Activated CD4-positive, alpha-beta T cell treated with anti-CD3 and anti-CD28 coated beads, Interleukin-2, amount 10 ng/mL, durations not matched to agents 7 days and 5 days (primary cell): Measurements from ENCODE around the gene WDR75. TPM values are rescaled to one million over a fixed set of nuclear protein-coding genes. Genes with fewer than 3 reads are reported as not detected.

Experiments
- CTCF ChIA-PET: fragments of 350-600 bp; sonication (Branson Sonifier 250); formaldehyde crosslinking; loops from one replicate; lab custom pipeline; 2021; ENCODE audit warnings: antibody characterized with exemption; lab: Charles Lee
- POLR2A ChIA-PET: fragments of 350-600 bp; sonication (Branson Sonifier 250); formaldehyde crosslinking; loops from one replicate; lab custom pipeline; 2021; ENCODE audit warnings: antibody characterized with exemption; lab: Charles Lee
- DNase-seq: peaks from one replicate; pipeline ENCODE4 v3.0.0-alpha.2; 2020
- H3K27ac Mint-ChIP-seq: one replicate; pipeline ENCODE4 v1.8.0; 2021; ENCODE audit warnings: mild to moderate bottlenecking, moderate library complexity, mixed read lengths
- H3K27me3 Mint-ChIP-seq: one replicate; pipeline ENCODE4 v1.8.0; 2021; ENCODE audit warnings: mixed read lengths
- H3K36me3 Mint-ChIP-seq: one replicate; pipeline ENCODE4 v1.8.0; 2021; ENCODE audit warnings: low read depth, mixed read lengths
- H3K4me1 Mint-ChIP-seq: one replicate; pipeline ENCODE4 v1.8.0; 2021; ENCODE audit warnings: mixed read lengths
- H3K4me3 Mint-ChIP-seq: one replicate; pipeline ENCODE4 v1.8.0; 2021; ENCODE audit warnings: mild to moderate bottlenecking, moderate library complexity, mixed read lengths
- H3K9me3 Mint-ChIP-seq: one replicate; pipeline ENCODE4 v1.8.0; 2021; ENCODE audit warnings: mixed read lengths
- total RNA-seq, 2 experiments: library from RNA; stranded (reverse); gene quantifications; one replicate each; pipeline ENCODE4 v1.2.3, GENCODE V29; 2021

WDR75 gene
- 10 to 100 TPM; 47.8 to 49.7 TPM for total RNA-seq

GRCh38 chr2:189440947-189441708 is at the start of gene WDR75:
WDR75 (plus strand) TSS chr2:189441474; CDS start chr2:189441493, 19 bp downstream.
- CTCF ChIA-PET, result interaction anchor here (1.5 to 1.7 kb wide), 2 partner anchors 10 to 322 kb away, joined by 5 to 6 read pairs; partner anchors contain the start of gene OSGEPL1
- Mint-ChIP-seq H3K4me3 (peak within 1 kb of the TSS; percentile 99), H3K27me3 (no peaks in the 10 kb centered on the region)

GRCh38 chr2:189393440-189394111 is 47.7 kb upstream of the WDR75 start:
- POLR2A ChIA-PET, result no interaction called here
- no peak for DNase-seq
- Mint-ChIP-seq H3K9me3 (no peaks in the 10 kb centered on the region), H3K27me3 (no peaks in the 10 kb centered on the region), H3K4me1 (no peaks in the 10 kb centered on the region), H3K36me3 (no peaks in the 10 kb centered on the region), H3K27ac (no peak overlapping the region), H3K4me3 (no peak overlapping the region)
- CTCF ChIA-PET, result no interaction called here

More at GRCh38 chr2:189440947-189441708, at the start of gene WDR75:
- Mint-ChIP-seq H3K27ac (peak within 1 kb of the TSS; percentile 100), H3K9me3 (no peaks in the 10 kb centered on the region), H3K36me3 (peaks cover 5% of the 10 kb centered on the region), H3K4me1 (peaks cover 15% of the 10 kb centered on the region)
- peak; percentile 94 for DNase-seq
- POLR2A ChIA-PET, result no interaction called here

- CTCF ChIA-PET, result no interaction called here
- no peaks in the 10 kb centered on the region for H3K36me3 Mint-ChIP-seq
- H3K4me3 Mint-ChIP-seq, result no peak overlapping the region
- no peaks in the 10 kb centered on the region for H3K9me3 Mint-ChIP-seq
- DNase-seq, result no peak
- no peak overlapping the region for H3K27ac Mint-ChIP-seq
- POLR2A ChIA-PET, result no interaction called here
- H3K4me1 Mint-ChIP-seq, result no peaks in the 10 kb centered on the region
- no peaks in the 10 kb centered on the region for H3K27me3 Mint-ChIP-seq
These were observed 46.7 kb upstream of the WDR75 start for GRCh38 chr2:189394525-189394924.

- CTCF ChIA-PET, result no interaction called here
- no peak overlapping the region for H3K4me3 Mint-ChIP-seq
- no peak overlapping the region for H3K27ac Mint-ChIP-seq
These were observed 38.3 kb upstream of the WDR75 start for GRCh38 chr2:189402932-189403331.

GRCh38 chr2:189406586-189407233 is 34.6 kb upstream of the WDR75 start:
- H3K4me1 Mint-ChIP-seq, result peaks cover 11% of the 10 kb centered on the region
- ChIA-PET POLR2A (no interaction called here), CTCF (no interaction called here)
- DNase-seq, result no peak
- H3K27me3 Mint-ChIP-seq, result no peaks in the 10 kb centered on the region
- no peaks in the 10 kb centered on the region for H3K36me3 Mint-ChIP-seq
- H3K9me3 Mint-ChIP-seq, result no peaks in the 10 kb centered on the region
- H3K4me3 Mint-ChIP-seq, result no peak overlapping the region
- no peak overlapping the region for H3K27ac Mint-ChIP-seq

More at GRCh38 chr2:189402932-189403331, 38.3 kb upstream of the WDR75 start:
- POLR2A ChIA-PET, result no interaction called here
- Mint-ChIP-seq H3K27me3 (peaks cover 2% of the 10 kb centered on the region), H3K4me1 (peaks cover 8% of the 10 kb centered on the region), H3K9me3 (no peaks in the 10 kb centered on the region), H3K36me3 (no peaks in the 10 kb centered on the region)
- no peak for DNase-seq

GRCh38 chr2:189407281-189408209 is 33.7 kb upstream of the WDR75 start:
- peaks cover 11% of the 10 kb centered on the region for H3K4me1 Mint-ChIP-seq
- H3K27ac Mint-ChIP-seq, result no peak overlapping the region
- no peak for DNase-seq
- no peak overlapping the region for H3K4me3 Mint-ChIP-seq
- POLR2A ChIA-PET, result no interaction called here
- H3K9me3 Mint-ChIP-seq, result no peaks in the 10 kb centered on the region
- no peaks in the 10 kb centered on the region for H3K27me3 Mint-ChIP-seq
- CTCF ChIA-PET, result no interaction called here
- no peaks in the 10 kb centered on the region for H3K36me3 Mint-ChIP-seq

- H3K4me3 Mint-ChIP-seq, result no peak overlapping the region
- H3K4me1 Mint-ChIP-seq, result peaks cover 11% of the 10 kb centered on the region
- H3K9me3 Mint-ChIP-seq, result no peaks in the 10 kb centered on the region
- DNase-seq, result no peak
- ChIA-PET CTCF (no interaction called here), POLR2A (no interaction called here)
- no peaks in the 10 kb centered on the region for H3K27me3 Mint-ChIP-seq
- no peak overlapping the region for H3K27ac Mint-ChIP-seq
- H3K36me3 Mint-ChIP-seq, result no peaks in the 10 kb centered on the region
These were observed 33.0 kb upstream of the WDR75 start for GRCh38 chr2:189408294-189408693.

- H3K4me3 Mint-ChIP-seq, result no peak overlapping the region
- ChIA-PET CTCF (interaction anchor here (1.3 kb wide), 1 partner anchor 266 kb away, joined by 3 read pairs; no protein-coding TSS in a partner anchor), POLR2A (no interaction called here)
- no peak for DNase-seq
- H3K4me1 Mint-ChIP-seq, result peaks cover 11% of the 10 kb centered on the region
- no peak overlapping the region for H3K27ac Mint-ChIP-seq
- no peaks in the 10 kb centered on the region for H3K9me3 Mint-ChIP-seq
- H3K36me3 Mint-ChIP-seq, result no peaks in the 10 kb centered on the region
- no peaks in the 10 kb centered on the region for H3K27me3 Mint-ChIP-seq
These were observed 32.1 kb upstream of the WDR75 start for GRCh38 chr2:189409131-189409530.

- Mint-ChIP-seq H3K4me3 (no peak overlapping the region), H3K9me3 (no peaks in the 10 kb centered on the region), H3K27ac (no peak overlapping the region), H3K27me3 (no peaks in the 10 kb centered on the region), H3K36me3 (no peaks in the 10 kb centered on the region), H3K4me1 (peaks cover 11% of the 10 kb centered on the region)
- ChIA-PET CTCF (interaction anchor here (1.3 kb wide), 1 partner anchor 267 kb away, joined by 3 read pairs; no protein-coding TSS in a partner anchor), POLR2A (no interaction called here)
- no peak for DNase-seq
These were observed 31.6 kb upstream of the WDR75 start for GRCh38 chr2:189409647-189410046.

- H3K4me3 Mint-ChIP-seq, result no peak overlapping the region
These were observed 29.4 kb upstream of the WDR75 start for GRCh38 chr2:189411860-189412259.

GRCh38 chr2:189412330-189412953 is 28.8 kb upstream of the WDR75 start:
- peak; percentile 62 for DNase-seq
- H3K9me3 Mint-ChIP-seq, result no peaks in the 10 kb centered on the region
- H3K4me1 Mint-ChIP-seq, result peaks cover 8% of the 10 kb centered on the region
- no peak overlapping the region for H3K27ac Mint-ChIP-seq
- CTCF ChIA-PET, result interaction anchor here (0.5 to 2.2 kb wide), 4 partner anchors 8 to 269 kb away, joined by 3 to 5 read pairs (median 3); no protein-coding TSS in a partner anchor
- H3K4me3 Mint-ChIP-seq, result no peak overlapping the region
- POLR2A ChIA-PET, result no interaction called here
- no peaks in the 10 kb centered on the region for H3K36me3 Mint-ChIP-seq
- H3K27me3 Mint-ChIP-seq, result no peaks in the 10 kb centered on the region

More at GRCh38 chr2:189411860-189412259, 29.4 kb upstream of the WDR75 start:
- Mint-ChIP-seq H3K9me3 (no peaks in the 10 kb centered on the region), H3K27me3 (no peaks in the 10 kb centered on the region), H3K36me3 (no peaks in the 10 kb centered on the region), H3K27ac (no peak overlapping the region), H3K4me1 (peaks cover 11% of the 10 kb centered on the region)
- CTCF ChIA-PET, result interaction anchor here (0.6 to 2.2 kb wide), 3 partner anchors 8 to 269 kb away, joined by 3 to 5 read pairs (median 3); no protein-coding TSS in a partner anchor
- no peak for DNase-seq
- POLR2A ChIA-PET, result no interaction called here
